Renal cortex interstitium (tissue), 11 donors: Measurements from ENCODE around the gene SORD. TPM values are rescaled to one million over a fixed set of nuclear protein-coding genes. Genes with fewer than 3 reads are reported as not detected.

Experiments
- DNase-seq, 11 donors: peaks; one replicate each; pipeline ENCODE4 v3.0.0-alpha.2; 2013; ENCODE audit warnings: low read depth in 9 of 11, low spot score in 4 of 11; ENCODE audit errors: extremely low read depth in 1 of 11
- polyA plus RNA-seq, 3 donors: library from polyadenylated mRNA; unstranded; fragments of 120-200 nt; gene quantifications; one replicate each; pipeline ENCODE4 v1.2.1, GENCODE V29; 2013; ENCODE audit not compliant: insufficient read length in 3 of 3

Gene SORD
- polyA plus RNA-seq, 3 donors, result 38.1 to 44.3 (median 41.7) TPM

DNA sequence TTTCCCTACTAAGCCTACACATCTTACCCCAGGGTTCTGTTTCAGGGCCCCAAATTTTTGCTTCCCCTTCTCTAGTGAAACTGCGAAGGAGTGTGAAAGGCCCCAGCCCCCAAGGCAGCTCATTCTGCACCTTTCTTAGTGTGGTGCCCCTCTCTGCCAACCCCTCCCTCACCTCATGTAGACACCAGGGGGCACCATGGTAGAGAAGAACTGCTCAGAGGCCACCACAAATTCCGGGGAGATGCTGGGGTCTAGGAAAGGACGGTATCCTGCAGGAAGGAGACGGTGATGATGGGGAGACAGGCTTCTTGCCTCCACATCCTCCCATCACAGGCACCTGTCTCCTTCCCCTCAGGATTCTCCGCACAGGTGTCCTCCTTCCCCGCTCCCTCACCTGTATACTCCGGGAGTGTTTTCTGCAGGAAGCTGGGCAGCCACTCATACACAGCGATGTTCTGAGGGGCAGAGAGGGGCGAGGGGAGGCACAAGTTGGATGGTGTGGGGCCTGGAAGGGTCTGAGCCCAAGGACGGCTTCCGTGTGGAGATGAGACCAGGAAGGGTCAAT is 87.3 kb downstream of the SORD start:
- no peak for DNase-seq

DNA sequence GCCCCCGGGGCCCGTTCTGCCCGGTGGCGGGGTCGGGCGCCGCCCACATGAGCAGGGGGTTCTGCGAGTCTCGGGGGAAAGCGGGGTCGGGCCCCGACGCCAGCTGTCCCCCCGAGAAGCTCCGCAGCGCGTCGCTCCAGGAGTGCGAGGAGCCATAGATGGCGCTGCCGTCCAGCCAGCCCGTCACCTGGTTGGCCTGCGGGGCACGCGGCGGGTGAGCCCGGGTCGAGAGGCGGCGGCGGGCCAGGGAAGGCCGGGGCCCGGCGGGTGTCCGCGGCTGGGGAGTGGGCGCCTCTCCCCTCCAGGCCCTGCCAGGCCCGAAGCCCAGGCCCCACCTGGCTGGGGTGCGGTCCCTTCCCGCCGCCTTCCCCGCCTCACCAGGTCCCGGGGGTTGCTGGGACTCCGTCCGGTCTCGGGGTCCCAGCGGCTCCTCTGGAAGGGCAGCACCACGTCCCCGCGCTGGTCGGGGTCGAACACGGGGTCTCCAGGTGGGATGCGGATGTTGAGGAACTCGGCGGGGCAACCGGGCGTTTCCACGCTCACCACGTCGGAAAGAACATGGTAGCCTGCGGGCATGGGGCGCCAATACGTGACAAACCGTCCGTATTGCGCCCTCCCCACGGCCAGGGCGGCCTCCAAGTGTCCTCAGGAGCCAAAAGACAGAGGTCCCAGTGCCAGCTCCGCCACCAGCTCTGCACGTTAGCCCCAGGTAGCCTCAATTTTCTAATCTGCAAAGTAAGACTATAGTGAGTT is 88.6 kb downstream of the SORD start:
- no peak for DNase-seq

DNA sequence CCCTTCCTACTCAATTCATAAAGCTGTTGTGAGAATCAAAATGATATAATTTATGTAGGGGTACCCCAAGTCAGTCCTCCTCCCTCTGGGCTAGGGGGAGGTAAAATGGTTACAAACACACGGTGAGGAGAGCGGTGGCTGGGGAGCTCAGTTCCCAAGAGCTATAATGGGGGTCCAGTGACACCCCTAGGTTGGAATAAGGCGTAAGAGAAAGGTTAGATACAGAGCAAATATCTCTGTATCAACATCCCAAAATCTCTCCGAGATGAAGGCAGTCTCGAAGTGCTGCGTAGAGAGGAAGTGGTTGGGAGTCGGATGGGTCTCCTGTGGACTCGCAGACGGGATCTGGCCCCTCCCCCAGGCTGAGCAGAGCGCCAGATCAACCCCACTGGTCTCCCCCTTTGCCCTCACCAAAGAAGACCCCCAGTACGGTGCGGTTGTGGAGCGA is 89.2 kb downstream of the SORD start:
- DNase-seq, result no peak

DNA sequence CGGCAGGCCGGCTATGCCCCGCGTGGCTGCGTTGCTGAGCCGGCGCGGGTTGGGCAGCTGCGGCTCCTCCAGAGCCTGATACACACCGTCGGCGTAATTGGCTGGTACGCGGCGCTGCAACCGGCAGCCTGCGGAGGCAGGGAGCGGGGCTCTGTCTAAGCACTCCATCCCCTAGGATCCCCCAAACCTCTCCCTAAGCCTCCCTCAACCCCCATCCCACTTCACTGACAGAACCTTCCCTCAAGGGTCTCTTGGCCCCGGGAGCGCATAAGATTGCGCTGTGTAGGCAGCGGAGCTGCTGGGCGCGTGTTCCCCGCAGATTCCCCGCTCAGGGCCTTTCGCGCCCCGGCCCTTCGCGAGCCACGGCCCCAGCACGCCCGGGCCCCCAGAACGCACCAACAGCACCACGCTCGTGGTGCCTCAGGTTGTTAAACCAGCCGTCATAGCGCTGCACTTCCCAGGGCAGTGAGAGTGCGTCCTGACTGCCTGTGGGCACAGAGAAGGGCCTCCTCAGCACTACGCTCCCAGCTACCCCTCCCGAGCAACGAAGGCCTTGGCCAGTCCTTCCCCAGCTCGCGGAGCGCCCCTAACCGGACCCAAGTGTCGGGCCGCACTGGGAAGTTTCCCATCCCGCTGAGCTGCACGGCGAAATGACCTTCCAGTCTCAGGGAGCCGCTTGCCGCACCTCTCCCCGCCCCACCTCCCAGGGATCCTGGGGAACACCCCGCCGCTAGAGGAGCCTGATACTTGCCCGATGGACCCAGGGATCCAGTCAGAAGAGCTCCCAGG is 89.8 kb downstream of the SORD start:
- DNase-seq, result no peak

DNA sequence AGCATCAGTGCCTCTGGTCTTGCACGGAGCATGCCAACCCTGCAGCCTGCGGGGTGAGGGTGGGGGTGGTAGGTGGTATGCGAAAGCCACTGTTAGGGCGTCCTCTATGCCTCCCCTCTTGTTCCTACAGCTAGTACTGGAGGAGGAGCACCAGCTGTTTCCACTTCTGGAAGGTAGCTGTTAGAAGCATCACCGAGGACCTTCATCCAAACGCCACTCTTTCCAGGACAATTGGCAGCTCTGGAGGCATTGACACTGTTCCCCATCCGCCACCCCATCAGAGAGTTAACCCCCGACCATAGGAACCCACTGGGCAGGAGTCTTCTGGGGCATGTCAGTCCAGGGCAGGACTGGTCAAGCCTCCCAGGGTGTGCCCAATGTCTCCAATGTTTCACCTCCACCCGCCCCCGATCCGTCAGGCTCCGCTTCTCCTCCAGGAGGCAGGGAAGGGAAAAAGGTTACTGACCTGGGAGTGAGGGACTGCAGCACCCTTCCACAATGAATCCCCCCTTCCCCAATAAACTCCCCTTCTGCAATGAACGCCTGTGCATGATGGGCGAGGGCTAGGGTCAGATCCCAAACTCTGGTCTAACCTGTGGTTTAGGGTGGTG is 90.5 kb downstream of the SORD start:
- DNase-seq, result no peak

DNA sequence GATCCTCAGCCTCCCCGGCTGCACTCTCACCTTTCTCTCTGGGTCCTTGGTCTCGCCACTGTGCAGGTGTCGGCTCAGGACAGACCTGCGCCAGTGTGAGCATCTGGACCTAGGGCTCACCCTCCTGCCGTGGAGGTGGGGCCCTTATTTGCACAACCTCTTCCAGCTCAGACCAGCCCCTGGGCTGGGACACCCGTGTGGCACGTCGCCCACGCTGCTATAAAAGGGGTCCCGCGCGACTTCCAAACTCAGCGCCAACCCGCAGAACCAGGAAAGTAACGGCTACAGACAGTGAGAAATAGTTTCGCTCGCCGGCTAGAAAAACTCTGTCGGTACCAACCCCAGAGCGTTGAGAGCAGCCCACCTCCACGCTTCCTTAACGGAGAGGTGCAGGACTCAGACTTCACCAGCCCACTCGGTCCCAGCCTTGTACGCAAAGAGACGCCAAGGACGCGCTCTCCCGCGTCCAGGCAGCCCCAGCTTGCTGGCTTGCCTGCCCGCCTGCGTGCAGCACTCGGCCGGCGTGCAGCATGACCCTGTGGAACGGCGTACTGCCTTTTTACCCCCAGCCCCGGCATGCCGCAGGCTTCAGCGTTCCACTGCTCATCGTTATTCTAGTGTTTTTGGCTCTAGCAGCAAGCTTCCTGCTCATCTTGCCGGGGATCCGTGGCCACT is 91.2 kb downstream of the SORD start, which contains the start of the genes DUOX2 and DUOXA2:
TSS of gene DUOX2 (minus strand) at position 97 of the 675 bp plus-strand sequence. CDS start 761 bp downstream, outside the sequence.
TSS of gene DUOXA2 (plus strand) at position 251 of the 675 bp plus-strand sequence. CDS start at position 531, 280 bp downstream.
- no peak for DNase-seq

DNA sequence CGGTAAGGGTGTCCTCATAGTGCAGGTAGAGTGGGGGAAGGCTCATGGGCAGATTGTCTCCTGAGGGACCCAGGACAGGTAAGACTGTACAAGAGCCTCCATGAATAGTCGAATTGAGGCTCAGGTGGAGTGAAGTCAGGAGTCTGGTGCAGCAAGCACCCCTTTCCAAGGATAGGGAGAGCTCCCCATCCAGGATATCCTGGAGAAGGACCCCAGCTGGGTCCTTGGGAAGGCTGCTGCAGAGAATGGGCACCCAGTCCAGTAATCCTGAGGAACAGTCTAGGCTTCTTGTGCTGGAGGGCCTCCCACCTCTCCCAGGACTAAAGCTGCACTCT is 91.7 kb downstream of the SORD start:
- no peak for DNase-seq

DNA sequence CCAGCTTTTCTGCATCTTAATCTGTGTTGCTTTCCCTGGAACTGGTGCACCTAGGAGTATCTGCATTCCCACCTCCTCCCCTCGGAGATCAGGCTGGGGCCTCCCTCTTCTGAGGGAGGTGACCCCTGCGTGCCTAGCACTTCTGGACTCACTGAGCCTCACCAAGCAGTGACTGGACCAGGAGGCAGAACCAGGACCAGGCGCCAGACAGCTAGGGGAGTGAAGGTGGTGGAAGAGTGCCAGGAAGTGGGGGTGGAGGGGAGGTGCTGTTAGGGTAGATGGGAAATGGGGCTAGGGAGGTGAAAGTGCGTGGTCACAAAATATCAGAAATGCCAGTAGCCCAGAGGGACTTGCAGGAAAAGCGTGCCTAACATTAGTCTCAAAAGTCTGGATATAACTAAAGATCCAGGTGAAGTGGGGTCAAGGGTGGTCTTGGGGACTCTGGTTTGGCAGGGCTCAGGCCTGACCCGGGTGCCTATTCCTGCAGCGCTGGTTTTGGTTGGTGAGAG is 92.4 kb downstream of the SORD start:
- no peak for DNase-seq

DNA sequence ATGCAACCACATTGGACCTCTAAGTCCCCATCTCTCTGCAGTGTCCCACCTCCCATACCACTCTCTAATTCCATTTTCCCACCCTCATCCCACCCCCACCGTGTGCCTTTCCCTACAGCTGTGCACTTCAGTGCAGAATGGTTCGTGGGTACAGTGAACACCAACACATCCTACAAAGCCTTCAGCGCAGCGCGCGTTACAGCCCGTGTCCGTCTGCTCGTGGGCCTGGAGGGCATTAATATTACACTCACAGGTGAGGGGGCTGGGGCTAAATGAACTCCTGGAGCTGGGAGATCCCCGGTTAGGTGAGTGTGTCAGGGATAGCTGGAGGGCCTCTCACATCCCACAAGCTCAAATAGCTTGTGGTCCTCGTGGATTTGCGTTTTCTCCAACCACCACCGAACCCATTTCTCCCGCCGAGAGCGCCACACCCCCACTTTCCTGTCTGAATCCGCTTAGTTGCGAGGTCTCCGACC is 93.0 kb downstream of the SORD start:
- no peak for DNase-seq

DNA sequence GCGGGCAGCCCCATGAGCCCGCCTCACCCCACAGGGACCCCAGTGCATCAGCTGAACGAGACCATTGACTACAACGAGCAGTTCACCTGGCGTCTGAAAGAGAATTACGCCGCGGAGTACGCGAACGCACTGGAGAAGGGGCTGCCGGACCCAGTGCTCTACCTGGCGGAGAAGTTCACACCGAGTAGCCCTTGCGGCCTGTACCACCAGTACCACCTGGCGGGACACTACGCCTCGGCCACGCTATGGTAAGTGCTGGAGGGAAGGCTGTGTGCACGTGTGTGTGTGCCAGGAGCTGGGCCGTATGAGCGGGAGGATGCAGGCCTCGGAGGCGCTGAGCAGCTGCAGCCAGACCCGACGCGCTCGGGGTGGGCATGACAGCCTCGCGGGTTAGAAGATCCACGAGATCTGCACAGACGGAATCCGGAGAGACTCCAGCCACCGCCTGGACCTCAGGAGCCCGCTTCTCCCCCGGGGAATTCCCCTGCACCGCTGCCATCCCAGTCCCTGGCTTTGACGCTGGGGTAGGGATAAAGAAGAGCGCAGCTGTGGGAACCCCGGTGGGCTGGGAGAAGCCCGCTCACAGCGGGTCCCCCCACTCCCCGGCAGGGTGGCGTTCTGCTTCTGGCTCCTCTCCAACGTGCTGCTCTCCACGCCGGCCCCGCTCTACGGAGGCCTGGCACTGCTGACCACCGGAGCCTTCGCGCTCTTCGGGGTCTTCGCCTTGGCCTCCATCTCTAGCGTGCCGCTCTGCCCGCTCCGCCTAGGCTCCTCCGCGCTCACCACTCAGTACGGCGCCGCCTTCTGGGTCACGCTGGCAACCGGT is 93.7 kb downstream of the SORD start:
- no peak for DNase-seq

DNA sequence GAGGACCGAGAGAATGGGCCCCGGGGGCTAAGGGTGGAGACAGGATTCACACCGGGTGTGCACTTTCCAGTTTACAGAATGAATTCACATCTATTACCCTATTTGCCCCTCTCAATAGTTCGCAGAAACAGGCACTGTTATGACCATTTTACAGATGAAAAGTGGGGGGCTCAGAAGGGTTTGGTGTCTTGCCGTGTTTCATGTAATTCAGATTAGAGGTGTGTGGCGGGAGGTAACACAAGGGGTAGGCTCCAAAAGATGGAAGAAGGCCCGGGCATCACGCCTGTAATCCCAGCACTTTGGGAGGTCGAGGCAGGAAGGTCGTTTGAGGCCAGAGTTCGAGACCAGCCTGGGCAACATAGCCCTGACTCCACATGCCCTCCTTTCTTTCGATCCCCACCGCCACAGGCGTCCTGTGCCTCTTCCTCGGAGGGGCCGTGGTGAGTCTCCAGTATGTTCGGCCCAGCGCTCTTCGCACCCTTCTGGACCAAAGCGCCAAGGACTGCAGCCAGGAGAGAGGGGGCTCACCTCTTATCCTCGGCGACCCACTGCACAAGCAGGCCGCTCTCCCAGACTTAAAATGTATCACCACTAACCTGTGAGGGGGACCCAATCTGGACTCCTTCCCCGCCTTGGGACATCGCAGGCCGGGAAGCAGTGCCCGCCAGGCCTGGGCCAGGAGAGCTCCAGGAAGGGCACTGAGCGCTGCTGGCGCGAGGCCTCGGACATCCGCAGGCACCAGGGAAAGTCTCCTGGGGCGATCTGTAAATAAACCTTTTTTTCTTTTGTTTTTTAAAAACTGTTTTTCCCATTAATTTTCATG is 94.5 kb downstream of the SORD start:
- no peak for DNase-seq

DNA sequence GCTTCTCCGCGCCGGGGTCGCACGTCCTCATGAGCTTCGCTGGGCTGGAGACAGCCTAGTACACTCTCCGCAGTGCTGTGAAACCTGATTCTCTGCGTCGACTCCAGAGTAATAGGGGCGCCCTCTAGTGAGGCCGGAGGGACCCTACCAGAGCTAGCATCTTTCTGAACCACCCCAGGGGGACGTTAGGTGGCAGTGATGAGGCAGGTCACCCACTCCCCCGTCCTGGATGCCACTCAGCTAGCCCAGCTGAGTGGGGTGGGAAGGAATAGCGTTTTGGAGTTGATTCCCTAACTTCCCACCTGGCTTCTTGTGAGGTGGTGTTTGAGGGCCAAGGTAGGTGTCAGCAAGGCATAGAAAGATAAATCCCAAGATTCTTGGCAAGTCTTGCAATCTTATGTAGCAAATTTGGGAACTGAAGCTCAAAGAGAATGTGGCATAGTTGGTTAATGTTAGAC is 95.2 kb downstream of the SORD start:
- DNase-seq, result peak; percentile 81 to 93 (median 90)

DNA sequence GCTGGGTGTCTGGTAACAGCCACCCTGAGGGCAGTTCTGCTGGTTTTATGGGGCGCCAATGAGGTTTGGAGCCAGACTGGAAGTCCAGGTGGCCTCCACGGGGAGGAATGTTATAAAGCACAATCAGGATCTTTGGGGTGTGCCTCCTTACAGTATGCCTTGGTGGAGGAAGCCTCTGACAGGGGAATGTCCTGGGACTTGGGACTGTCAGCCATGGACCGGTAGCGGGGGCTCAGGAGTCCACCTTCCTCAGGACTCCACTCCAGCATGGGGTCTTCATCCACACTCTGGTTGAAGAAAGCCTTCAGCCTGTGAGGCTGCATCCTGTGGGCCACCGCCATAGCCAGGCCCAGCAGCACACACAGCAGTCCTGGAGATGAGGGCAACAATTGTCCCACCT is 96.0 kb downstream of the SORD start:
- DNase-seq, result no peak

DNA sequence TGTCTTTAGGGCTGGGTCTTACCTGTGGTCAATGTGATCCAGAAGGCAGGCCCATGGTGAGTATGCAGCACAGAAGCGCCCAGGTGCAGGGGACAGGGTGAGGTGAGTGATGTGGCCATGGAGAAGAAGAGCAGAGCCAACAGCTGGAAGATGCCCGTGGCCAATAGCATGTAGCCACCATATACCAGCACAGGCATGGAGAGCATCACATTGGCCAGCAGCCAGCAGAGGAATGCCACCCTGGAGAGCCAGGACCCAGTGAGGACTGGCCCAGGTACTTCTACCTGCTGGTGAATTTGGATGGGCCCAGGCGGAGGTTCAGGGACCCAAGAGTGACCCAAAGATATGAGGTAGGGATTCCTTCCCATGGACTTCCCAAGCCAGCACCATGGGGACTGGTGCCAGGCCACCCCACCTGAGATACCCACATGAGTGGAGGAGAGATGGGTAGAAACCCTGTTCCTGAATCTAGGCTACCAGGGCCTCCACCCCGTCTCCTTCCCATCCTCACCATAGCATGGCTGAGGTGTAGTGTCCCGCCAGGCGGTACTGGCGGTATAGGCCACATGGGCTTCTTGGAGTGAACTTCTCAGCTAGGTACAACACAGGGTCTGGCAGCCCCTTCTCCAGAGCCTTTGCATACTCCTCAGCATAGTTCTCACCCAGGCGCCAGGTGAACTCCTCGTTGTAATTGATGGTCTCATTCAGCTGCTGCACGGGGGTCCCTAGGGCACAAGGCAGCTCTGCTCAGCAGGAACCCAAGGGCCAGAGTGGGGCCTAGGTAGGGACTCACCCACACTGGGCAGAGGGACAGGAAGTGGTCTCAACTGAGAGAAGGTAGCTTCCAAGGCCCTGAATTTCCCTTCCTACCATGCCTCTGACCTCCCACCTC is 97.3 kb downstream of the SORD start:
- DNase-seq, result no peak

DNA sequence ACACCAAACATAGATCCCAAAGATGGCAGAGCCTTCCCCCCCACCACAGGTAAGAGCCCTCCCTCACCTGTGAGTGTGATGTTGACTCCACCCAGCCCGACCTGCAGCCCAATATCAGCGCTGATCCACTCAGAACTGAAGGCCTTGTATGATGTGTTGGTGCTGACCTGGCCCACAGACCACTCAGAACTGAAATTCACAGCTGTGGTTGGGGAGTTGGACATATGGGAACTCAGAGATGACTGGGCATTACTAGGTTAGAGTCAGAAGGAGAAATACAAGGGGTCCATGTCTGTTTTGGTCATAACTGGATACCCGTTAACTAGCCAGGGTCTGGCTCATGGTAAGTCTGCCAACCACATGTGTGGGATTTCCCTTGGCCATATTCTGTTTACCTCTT is 98.0 kb downstream of the SORD start:
- DNase-seq, result no peak
